Astrocyte of the cerebellum (primary cell): ENCODE measurements around the gene POP5.
A peak's percentile ranks its signal among the peaks of the same experiment; 100 is the strongest.

Experiments used
- DNase-seq: peaks from one replicate; pipeline ENCODE4 v3.0.0-alpha.2; 2011; ENCODE audit warnings: low read depth
- H3K4me3 ChIP-seq: 2 replicates; pipeline ENCODE4 v1.5.1; 2011; ENCODE audit warnings: mild to moderate bottlenecking, low read depth, low read length, moderate library complexity
- CTCF ChIP-seq: IDR thresholded peaks from 2 replicates; pipeline ENCODE4 v1.5.1; 2012; ENCODE audit warnings: low read length, low read depth, moderate library complexity, mild to moderate bottlenecking; ENCODE audit errors: missing control alignments
- in situ Hi-C: cut with HindIII; loops from 2 replicates; pipeline ENCODE4 v1.10.0; 2017; ENCODE audit warnings: low sequenced_read_pairs

Gene POP5

DNA sequence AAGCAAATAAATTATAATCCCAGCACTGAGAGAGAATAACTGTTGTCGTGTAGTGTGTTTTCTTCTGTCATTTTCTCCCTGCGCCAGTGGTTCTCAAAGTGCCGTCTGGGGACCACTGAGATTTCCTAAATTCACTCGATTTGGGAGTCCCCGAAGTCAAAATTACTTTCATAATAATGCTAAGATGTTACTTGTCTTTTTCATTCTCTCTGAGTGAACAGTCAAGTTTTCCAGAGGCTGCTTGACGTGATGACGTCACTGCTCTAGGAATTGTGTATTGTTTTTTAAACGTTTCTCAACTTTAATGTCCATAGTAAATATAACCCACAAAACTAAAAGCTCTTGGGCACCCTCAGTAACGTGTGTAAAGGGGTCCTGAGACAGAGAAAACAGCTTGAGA lies 796 bp upstream of the POP5 start:
- no peak for DNase-seq

GRCh38 chr12:120579179-120579578 lies 2.0 kb downstream of the POP5 start:
- no peak for TF ChIP-seq CTCF
- DNase-seq: no peak
- in situ Hi-C loops: loop anchor here (25.0 kb wide), 1 partner anchor 133 kb away; the partner anchor contains the start of gene UNC119B
- H3K4me3 ChIP-seq: no peak overlapping the region

More for the DNA sequence above, 796 bp upstream of the POP5 start:
- H3K4me3 ChIP-seq: peak overlapping the region; percentile 88
- in situ Hi-C loops: loop anchor here (25.0 kb wide), 1 partner anchor 130 kb away; the partner anchor contains the start of gene UNC119B
- no peak for TF ChIP-seq CTCF

- in situ Hi-C loops: no loop called here
- no peak for TF ChIP-seq CTCF
- no peak overlapping the region for H3K4me3 ChIP-seq
- no peak for DNase-seq
Measured at GRCh38 chr12:120574106-120574505, 7.1 kb downstream of the POP5 start.

DNA sequence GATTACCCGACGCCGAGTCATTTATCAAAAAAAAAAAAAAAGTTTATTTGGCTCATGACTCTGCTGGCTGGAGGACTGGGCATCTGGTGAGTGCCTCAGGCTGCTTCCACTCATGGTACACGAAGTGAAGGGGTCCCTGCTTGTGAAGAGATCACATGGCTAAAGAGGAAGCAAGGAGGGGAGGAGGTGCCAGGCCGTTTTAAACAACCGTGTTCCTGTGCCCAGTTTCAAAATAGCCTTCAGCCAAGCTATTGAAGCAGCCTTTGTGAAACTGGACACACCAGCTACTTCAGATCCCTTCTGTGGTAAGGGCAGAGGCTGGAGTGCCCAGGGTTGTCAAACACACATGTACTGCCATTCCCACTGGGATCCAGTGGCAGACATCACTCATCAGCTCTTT lies 7.6 kb downstream of the POP5 start:
- DNase-seq: no peak
- TF ChIP-seq CTCF: no peak
- in situ Hi-C loops: no loop called here
- H3K4me3 ChIP-seq: no peak overlapping the region

DNA sequence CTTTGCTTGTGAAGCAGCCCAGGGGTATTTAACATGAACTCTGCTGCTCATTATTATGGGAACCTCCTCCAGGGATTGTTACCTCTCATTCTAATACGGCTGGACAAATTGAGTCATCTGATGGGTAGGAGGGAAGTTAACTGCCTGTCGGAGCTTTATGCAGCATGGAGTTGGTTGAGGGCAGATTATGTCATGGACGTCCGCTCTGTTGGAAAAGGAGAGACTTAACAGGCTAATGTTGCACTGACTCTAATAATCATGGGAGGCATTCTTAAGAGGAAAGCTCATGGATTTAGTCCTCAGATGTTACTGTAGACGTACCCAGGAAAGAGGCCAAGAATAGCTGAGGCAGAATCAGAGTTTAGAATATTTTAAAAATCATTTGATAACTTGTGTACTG lies 9.9 kb downstream of the POP5 start:
- in situ Hi-C loops: no loop called here
- DNase-seq: no peak
- no peak overlapping the region for H3K4me3 ChIP-seq
- no peak for TF ChIP-seq CTCF

- DNase-seq: no peak
- in situ Hi-C loops: no loop called here
- no peak overlapping the region for H3K4me3 ChIP-seq
- no peak for TF ChIP-seq CTCF
Measured at GRCh38 chr12:120563495-120563894, 17.7 kb downstream of the POP5 start.

- in situ Hi-C loops: no loop called here
- no peak for DNase-seq
- H3K4me3 ChIP-seq: no peak overlapping the region
- TF ChIP-seq CTCF: no peak
Measured at GRCh38 chr12:120562906-120563305, 18.3 kb downstream of the POP5 start.
